ENCODE results near the gene TFF2.

TFF2 gene

DNA sequence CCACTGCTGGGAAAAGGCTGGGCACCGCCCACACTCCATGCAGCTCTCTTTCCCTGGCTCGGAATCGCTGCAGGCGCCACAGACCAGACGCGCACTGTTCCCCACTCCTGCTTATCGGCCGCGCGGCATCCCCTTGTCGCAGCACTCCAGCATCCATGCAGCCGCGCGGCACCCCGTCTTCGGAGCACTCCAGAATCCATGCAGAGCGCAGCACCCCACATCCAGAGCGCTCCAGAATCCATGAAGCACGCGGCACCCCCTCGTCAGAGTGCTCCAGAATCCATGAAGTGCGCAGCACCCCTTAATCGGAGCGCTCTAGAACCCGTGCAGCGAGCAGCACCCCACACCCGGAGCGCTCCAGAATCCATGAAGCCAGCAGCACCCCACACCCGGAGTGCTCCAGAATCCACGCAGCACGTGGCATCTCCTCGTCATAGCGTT is 45.1 kb downstream of the TFF2 start:
- no peak overlapping the region for H3K4me3 ChIP-seq (ENCODE audit: low read depth, low read length)
- TF ChIP-seq CTCF (conservative IDR thresholded peaks at IDR 0.05; ENCODE audit: low read depth, low read length) = no peak
- DNase-seq (ENCODE audit: low read depth) = no peak

- no peak for DNase-seq (ENCODE audit: low read depth)
- no peak overlapping the region for H3K4me3 ChIP-seq (ENCODE audit: low read depth, low read length)
- no peak for TF ChIP-seq CTCF (conservative IDR thresholded peaks at IDR 0.05; ENCODE audit: low read depth, low read length)
Observed at GRCh38 chr21:42304556-42305454, 46.0 kb downstream of the TFF2 start.

GRCh38 chr21:42303443-42303842 is 47.4 kb downstream of the TFF2 start:
- DNase-seq (ENCODE audit: low read depth) = no peak
- TF ChIP-seq CTCF (conservative IDR thresholded peaks at IDR 0.05; ENCODE audit: low read depth, low read length) = no peak
- no peak overlapping the region for H3K4me3 ChIP-seq (ENCODE audit: low read depth, low read length)

DNA sequence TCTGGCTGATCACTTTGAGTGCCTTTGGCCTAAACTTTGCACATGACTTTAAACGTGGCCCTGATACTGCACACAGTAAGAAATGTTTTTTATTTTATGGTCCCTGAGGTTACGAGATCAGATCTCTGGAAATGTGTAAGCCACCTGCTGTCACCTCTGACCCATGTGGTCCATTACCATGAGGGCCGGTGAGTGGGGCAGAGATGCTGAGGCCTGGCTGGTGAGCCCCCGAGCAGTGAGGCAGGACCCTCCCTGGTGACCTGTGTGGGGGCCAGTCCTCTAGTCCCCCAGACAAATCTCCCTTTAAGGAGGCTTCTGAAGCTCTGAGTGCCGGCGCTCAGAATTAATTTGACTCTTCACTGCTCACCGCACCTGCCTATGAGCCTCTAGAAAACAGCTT is 48.0 kb downstream of the TFF2 start:
- no peak overlapping the region for H3K4me3 ChIP-seq (ENCODE audit: low read depth, low read length)
- DNase-seq (ENCODE audit: low read depth) = no peak
- no peak for TF ChIP-seq CTCF (conservative IDR thresholded peaks at IDR 0.05; ENCODE audit: low read depth, low read length)

GRCh38 chr21:42302076-42302650 is 48.6 kb downstream of the TFF2 start:
- DNase-seq (ENCODE audit: low read depth) = no peak
- TF ChIP-seq CTCF (conservative IDR thresholded peaks at IDR 0.05; ENCODE audit: low read depth, low read length) = no peak

GRCh38 chr21:42301371-42302075 is 49.3 kb downstream of the TFF2 start:
- DNase-seq (ENCODE audit: low read depth) = no peak
- TF ChIP-seq CTCF (conservative IDR thresholded peaks at IDR 0.05; ENCODE audit: low read depth, low read length) = no peak
- H3K4me3 ChIP-seq (ENCODE audit: low read depth, low read length) = no peak overlapping the region

More at GRCh38 chr21:42302076-42302650, 48.6 kb downstream of the TFF2 start:
- no peak overlapping the region for H3K4me3 ChIP-seq (ENCODE audit: low read depth, low read length)

All from choroid plexus epithelial cell (primary cell).